VCaP (cell line): Measurements from ENCODE around the gene SV2B.

ENCODE experiments used
- H3K27ac ChIP-seq: fragments of 450-650 bp; 2 replicates; pipeline ENCODE4 v1.5.1; 2017
- CTCF ChIP-seq: fragments of 450-650 bp; conservative IDR thresholded peaks from 2 replicates; pipeline ENCODE4 v1.5.1; 2017; ENCODE audit warnings: mild to moderate bottlenecking, moderate library complexity

The SV2B gene

GRCh38 chr15:91225741-91226140, 125.7 kb downstream of the SV2B start:
- no peak for TF ChIP-seq CTCF
- no peak overlapping the region for H3K27ac ChIP-seq

- TF ChIP-seq CTCF = no peak
- peak overlapping the region; percentile 24; the same call in 1 of the 2 replicates for H3K27ac ChIP-seq
Observed at GRCh38 chr15:91227117-91227516, 127.1 kb downstream of the SV2B start.

GRCh38 chr15:91227766-91228165, 127.7 kb downstream of the SV2B start:
- no peak for TF ChIP-seq CTCF
- H3K27ac ChIP-seq = peak overlapping the region; percentile 24

GRCh38 chr15:91228383-91228782, 128.3 kb downstream of the SV2B start:
- no peak overlapping the region for H3K27ac ChIP-seq
- no peak for TF ChIP-seq CTCF

GRCh38 chr15:91228890-91229289, 128.8 kb downstream of the SV2B start:
- no peak for TF ChIP-seq CTCF
- H3K27ac ChIP-seq = no peak overlapping the region

- H3K27ac ChIP-seq = no peak overlapping the region
- no peak for TF ChIP-seq CTCF
Observed at GRCh38 chr15:91231703-91232102, 131.6 kb downstream of the SV2B start.

- no peak for TF ChIP-seq CTCF
- H3K27ac ChIP-seq = no peak overlapping the region
Observed at GRCh38 chr15:91234759-91235158, 134.7 kb downstream of the SV2B start.

- peak; percentile 22; the same call in 1 of the 2 replicates for TF ChIP-seq CTCF
- H3K27ac ChIP-seq = no peak overlapping the region
Observed at GRCh38 chr15:91235376-91235775, 135.3 kb downstream of the SV2B start.
